Measurements from ENCODE around the gene FOXO1.
A peak's percentile ranks its signal among the peaks of the same experiment; 100 is the strongest.
"Not testable (repeated sequence)": the region's sequence is repeated elsewhere in the genome, so short reads cannot be mapped to it uniquely, and the experiment has no call there.

Gene FOXO1

DNA sequence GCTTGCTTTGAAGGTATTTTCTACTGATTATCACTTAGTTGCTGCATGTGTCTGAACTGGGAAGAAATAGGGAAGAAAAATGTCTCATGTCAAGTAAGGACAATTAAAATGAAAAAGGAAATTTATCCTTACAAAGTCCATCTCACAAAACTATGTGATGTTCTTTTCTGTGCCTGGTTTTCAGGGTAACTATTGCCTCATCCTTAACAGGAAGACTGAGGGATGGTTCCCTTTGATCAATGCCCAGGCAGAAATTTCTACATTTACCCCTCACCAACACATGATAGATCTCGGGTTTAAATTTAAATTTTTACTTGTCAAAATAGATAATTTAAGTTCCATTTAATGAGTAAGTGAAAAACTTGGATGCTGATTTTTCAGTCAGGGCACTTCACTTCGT, 3.9 kb upstream of the FOXO1 start:
- peaks cover 0 to 10% (median 8%) of the 10 kb centered on the region in 11 experiments; a peak in 11 of 22 replicates for H4K20me1 ChIP-seq
- H3K4me1 ChIP-seq: peaks cover 8 to 33% (median 24%) of the 10 kb centered on the region in 10 experiments; a peak in 19 of 20 replicates
- TF ChIP-seq Cebpa-rat (IDR thresholded peaks at IDR 0.05): peak in 2 of 11 experiments; percentile 33 to 43; a peak in 2 of 22 replicates
- H3K4me2 ChIP-seq: peak overlapping the region in 10 of 11 experiments; percentile 9 to 55 (median 46); a peak in 14 of 22 replicates
- no peak overlapping the region for H3K9ac ChIP-seq
- no peaks in the 10 kb centered on the region for H3K27me3 ChIP-seq
- H3K4me3 ChIP-seq: no peak overlapping the region
- no peaks in the 10 kb centered on the region for H3K9me3 ChIP-seq (replicated peaks in 1 of 11)
- H3K36me3 ChIP-seq: no peaks in the 10 kb centered on the region
- H3K27ac ChIP-seq: no peak overlapping the region

DNA sequence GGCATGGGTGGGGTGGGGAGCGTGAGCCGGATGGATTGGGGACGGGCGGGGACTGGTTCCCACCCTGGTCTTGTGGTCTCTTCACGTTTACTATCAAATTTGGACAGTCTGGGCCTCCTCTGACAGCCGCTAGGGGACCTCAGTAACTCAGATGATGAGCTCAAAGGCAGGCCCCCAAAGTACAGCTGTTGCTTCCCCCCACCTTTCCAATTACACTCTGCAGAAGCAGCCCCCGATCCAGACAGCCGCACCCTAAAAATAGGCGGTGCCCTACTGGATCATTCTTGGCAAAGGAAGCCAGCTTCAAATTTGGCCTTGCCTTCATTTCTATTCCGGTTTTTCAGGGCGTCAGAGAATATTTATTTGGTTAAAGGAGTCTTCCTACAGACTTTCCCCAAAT, 1.9 kb upstream of the FOXO1 start:
- H3K9ac ChIP-seq: no peak overlapping the region; a peak in 1 of 22 replicates
- H3K4me2 ChIP-seq: peak overlapping the region; percentile 83 to 98 (median 92); a peak in 20 of 22 replicates
- H3K4me1 ChIP-seq: peaks cover 13 to 35% (median 28%) of the 10 kb centered on the region in 10 experiments
- no peak for TF ChIP-seq Cebpa-rat (IDR thresholded peaks at IDR 0.05)
- peak overlapping the region in 1 of 10 experiments; percentile 93; a peak in 1 of 20 replicates for H3K4me3 ChIP-seq
- no peak overlapping the region for H3K27ac ChIP-seq
- no peaks in the 10 kb centered on the region for H3K36me3 ChIP-seq
- H3K9me3 ChIP-seq (replicated peaks in 1 of 11): no peaks in the 10 kb centered on the region
- H3K27me3 ChIP-seq: no peaks in the 10 kb centered on the region
- peaks cover 0 to 30% (median 10%) of the 10 kb centered on the region in 11 experiments; a peak in 11 of 22 replicates for H4K20me1 ChIP-seq

DNA sequence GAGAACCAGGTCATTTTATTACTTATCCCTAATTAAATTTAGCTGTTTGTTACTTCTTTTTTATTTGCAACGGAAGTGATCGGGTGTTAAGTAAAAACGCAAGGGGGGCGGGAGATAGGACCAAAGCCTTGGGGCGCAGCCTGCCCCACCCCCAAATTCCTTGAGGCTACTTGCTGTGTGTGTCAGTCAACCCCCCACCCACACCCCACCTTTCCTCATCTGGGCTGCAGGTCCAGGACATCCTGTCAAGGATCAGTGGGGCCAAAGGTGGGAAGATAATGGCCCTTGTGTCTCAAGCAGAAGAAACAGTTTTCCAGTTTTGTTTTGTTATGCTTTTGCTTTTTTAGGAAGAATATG, 1.2 kb upstream of the FOXO1 start:
- H3K27me3 ChIP-seq: no peaks in the 10 kb centered on the region
- peak overlapping the region; percentile 83 to 98 (median 92) for H3K4me2 ChIP-seq
- peaks cover 20 to 43% (median 34%) of the 10 kb centered on the region in 10 experiments for H3K4me1 ChIP-seq
- H3K36me3 ChIP-seq: no peaks in the 10 kb centered on the region
- H3K27ac ChIP-seq: peak overlapping the region in 10 of 11 experiments; percentile 67 to 95 (median 91); a peak in 21 of 22 replicates
- no peak for TF ChIP-seq Cebpa-rat (IDR thresholded peaks at IDR 0.05)
- H3K9me3 ChIP-seq (replicated peaks in 1 of 11): no peaks in the 10 kb centered on the region
- peak overlapping the region; percentile 86 to 98 (median 96) for H3K9ac ChIP-seq
- H4K20me1 ChIP-seq: peaks cover 0 to 37% (median 10%) of the 10 kb centered on the region in 11 experiments; a peak in 12 of 22 replicates
- H3K4me3 ChIP-seq: peak overlapping the region; percentile 77 to 98 (median 94)

DNA sequence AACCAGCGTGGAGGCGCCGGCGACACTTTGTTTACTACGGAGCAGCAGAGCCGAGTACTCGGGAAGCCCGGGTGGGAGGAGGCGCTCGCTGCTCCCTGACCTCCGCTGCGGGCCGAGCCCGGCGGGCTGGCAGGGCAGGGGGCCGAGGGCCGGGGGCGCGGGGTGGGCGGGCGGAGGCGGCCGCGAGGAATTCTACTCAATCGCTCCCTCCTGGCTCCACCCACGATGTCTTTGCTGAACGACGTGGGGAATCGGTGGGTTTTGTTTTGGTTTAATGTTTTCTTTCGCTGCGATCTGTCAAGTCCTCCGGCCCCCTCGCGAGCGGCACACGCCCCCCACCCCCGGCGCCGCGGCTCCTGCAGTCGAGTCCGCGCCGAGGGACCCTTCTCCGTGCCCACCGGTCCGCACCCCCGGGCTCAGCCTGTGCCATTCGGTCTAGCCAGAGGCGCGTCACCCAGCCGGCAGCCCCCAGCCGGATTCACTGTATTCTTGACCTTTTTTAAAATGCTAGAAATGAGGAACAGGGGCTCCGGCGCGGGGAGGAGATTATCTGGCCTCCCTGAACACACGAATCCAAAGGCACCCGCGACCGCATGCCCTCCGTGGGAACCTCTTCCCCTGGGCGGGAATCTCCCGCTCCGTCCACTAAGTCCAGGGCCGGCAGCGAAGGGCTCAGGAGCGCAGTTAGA, 636 bp upstream of the FOXO1 start:
- Histone ChIP-seq H3K4me2 (peak overlapping the region; percentile 83 to 98 (median 92)), H4K20me1 (peaks cover 0 to 43% (median 10%) of the 10 kb centered on the region in 11 experiments; a peak in 12 of 22 replicates), H3K9me3 (replicated peaks in 1 of 11) (no peaks in the 10 kb centered on the region), H3K9ac (peak overlapping the region; percentile 86 to 98 (median 96)), H3K36me3 (no peaks in the 10 kb centered on the region), H3K27me3 (no peaks in the 10 kb centered on the region), H3K4me1 (peaks cover 25 to 48% (median 40%) of the 10 kb centered on the region in 10 experiments), H3K4me3 (peak overlapping the region; percentile 77 to 98 (median 94)), H3K27ac (peak overlapping the region; percentile 67 to 95 (median 89))
- TF ChIP-seq Cebpa-rat (IDR thresholded peaks at IDR 0.05): no peak

DNA sequence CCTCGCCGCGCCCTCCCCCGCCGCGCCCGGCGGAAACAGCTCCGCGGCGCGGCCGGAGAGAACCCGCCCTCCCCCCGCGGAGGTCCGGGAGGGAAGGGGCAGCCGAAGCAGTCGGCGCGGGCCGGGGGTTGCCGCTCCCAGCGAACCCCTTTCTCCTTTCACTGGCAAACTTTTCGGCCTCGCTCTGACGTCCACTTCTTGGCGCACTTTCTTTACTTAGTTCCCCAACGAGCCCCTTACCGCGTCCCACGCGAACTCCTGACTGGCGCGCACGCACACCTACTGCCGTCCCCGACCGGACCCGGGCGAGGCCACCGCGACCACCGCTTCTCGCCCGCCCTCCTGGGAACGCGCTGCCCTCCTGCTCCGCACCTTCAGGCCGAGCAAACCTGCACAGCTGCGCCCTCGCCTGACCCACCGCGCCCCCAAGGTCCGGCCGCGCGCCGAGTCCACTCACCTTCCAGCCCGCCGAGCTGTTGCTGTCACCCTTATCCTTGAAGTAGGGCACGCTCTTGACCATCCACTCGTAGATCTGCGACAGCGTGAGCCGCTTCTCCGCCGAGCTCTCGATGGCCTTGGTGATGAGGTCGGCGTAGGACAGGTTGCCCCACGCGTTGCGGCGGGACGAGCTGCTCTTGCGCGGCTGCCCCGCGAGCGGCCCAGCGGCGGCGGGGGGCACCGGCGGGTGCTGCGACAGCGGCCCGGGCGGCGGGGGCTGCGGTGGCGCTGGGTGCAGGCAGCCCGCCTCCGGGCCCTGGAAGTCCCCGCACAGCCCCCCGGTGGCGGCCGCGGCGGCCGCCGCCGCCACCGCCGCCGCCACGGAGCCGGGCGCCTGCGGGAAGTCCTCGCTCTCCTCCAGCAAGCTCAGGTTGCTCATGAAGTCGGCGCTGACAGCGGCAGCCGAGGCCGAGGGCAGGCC, 1.1 kb downstream of the FOXO1 start:
- Histone ChIP-seq H3K9ac (peak overlapping the region; percentile 86 to 98 (median 96)), H4K20me1 (peaks cover 0 to 58% (median 10%) of the 10 kb centered on the region in 11 experiments; a peak in 12 of 22 replicates), H3K4me1 (peaks cover 36 to 61% (median 51%) of the 10 kb centered on the region in 10 experiments), H3K27me3 (no peaks in the 10 kb centered on the region), H3K4me2 (peak overlapping the region; percentile 77 to 97 (median 84)), H3K27ac (peak overlapping the region; percentile 85 to 95 (median 93)), H3K36me3 (peaks cover 0 to 10% (median 0%) of the 10 kb centered on the region in 11 experiments; a peak in 3 of 22 replicates), H3K4me3 (peak overlapping the region; percentile 77 to 98 (median 94)), H3K9me3 (replicated peaks in 1 of 11) (peaks cover 0 to 5% (median 0%) of the 10 kb centered on the region in 11 experiments; a peak in 1 of 22 replicates)
- TF ChIP-seq Cebpa-rat (IDR thresholded peaks at IDR 0.05): no peak

DNA sequence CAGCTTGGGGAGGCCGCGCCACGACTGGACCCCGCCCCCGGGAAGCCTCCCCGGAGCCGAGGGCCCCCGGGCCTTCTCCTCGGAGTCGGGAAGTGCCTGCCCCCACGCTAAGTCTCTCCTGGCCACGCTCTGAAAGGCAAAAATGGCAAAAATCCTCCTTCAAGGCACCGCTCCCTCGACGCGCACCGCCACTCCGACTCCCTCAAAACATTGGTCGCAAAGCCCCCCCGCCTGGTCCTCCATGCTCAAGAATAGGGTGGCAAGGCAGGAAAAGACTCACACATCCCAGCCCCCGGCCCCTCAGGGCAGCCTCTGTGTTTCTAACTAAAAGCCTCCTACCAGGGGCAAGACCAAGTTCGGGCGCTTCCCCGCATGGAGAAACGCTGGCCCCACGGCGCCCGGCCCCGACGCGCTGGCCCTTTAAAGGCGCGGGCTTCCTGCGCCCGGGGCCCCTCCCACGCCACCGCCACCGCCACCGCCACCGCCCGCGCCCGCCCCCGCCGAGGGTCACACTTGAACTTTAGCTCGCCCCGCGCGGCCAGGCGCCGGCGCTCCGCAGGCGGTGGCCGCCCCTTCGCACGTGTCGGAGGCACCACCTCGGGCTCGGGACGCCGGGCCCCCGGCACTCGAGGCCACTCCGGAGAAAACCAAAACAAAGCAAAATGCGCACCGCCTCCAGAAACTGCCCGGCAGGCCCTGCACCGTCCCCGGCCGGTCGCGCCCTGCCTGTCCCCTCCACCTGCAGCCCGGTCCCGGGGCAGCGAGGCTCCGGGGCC, 1.9 kb downstream of the FOXO1 start:
- H3K9me3 ChIP-seq (replicated peaks in 1 of 11): peaks cover 0 to 12% (median 0%) of the 10 kb centered on the region in 11 experiments; a peak in 3 of 22 replicates
- peak overlapping the region; percentile 86 to 98 (median 96) for H3K9ac ChIP-seq
- peak overlapping the region; percentile 77 to 97 (median 84) for H3K4me2 ChIP-seq
- peak overlapping the region; percentile 85 to 95 (median 93) for H3K27ac ChIP-seq
- H3K36me3 ChIP-seq: peaks cover 0 to 10% (median 0%) of the 10 kb centered on the region in 11 experiments; a peak in 4 of 22 replicates
- no peaks in the 10 kb centered on the region for H3K27me3 ChIP-seq
- H3K4me3 ChIP-seq: peak overlapping the region; percentile 77 to 98 (median 94)
- no peak for TF ChIP-seq Cebpa-rat (IDR thresholded peaks at IDR 0.05)
- H3K4me1 ChIP-seq: peaks cover 39 to 62% (median 52%) of the 10 kb centered on the region in 10 experiments
- H4K20me1 ChIP-seq: peaks cover 0 to 66% (median 13%) of the 10 kb centered on the region in 11 experiments; a peak in 13 of 22 replicates

DNA sequence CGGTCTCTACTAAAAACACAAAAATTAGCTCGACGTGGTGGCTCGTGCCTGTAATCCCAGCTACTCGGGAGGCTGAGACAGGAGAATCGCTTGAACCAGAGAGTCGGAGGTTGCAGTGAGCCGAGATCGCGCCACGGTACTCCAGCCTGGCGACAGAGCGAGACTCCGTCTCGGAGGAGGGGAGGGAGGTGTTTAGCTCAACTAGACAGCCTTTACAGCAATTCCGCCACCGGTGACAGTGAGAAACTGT, 2.4 kb downstream of the FOXO1 start:
- H4K20me1 ChIP-seq: peaks cover 0 to 66% (median 13%) of the 10 kb centered on the region in 11 experiments; a peak in 13 of 22 replicates
- peak overlapping the region; percentile 77 to 98 (median 94) for H3K4me3 ChIP-seq
- peaks cover 0 to 11% (median 0%) of the 10 kb centered on the region in 11 experiments; a peak in 4 of 22 replicates for H3K36me3 ChIP-seq
- H3K4me1 ChIP-seq: peaks cover 39 to 59% (median 53%) of the 10 kb centered on the region in 10 experiments
- peak overlapping the region; percentile 77 to 97 (median 84) for H3K4me2 ChIP-seq
- not testable (repeated sequence) for H3K27me3 ChIP-seq
- H3K9ac ChIP-seq: peak overlapping the region; percentile 86 to 98 (median 96)
- H3K9me3 ChIP-seq (replicated peaks in 1 of 11): peaks cover 0 to 16% (median under 1%) of the 10 kb centered on the region in 11 experiments; a peak in 5 of 22 replicates
- H3K27ac ChIP-seq: peak overlapping the region; percentile 85 to 95 (median 93)

DNA sequence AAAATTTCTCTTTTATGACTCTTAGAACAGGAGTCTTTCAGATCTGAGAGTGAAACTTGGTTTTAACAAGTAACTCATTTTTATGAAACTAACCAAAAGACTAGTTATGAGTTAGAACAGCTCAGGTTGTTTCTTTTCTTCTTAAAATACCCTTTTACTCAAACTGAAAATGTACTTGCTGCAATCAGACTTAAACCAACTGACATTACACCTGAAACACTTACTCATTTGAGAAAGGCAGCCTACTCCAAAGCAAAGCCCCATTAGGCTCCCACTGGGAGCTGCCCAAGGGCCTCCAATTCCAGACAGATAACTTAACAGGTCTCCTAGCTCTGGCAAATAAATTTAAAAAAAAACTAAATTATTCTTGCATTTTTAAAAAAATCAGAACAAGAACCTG, 3.6 kb downstream of the FOXO1 start:
- Histone ChIP-seq H3K4me3 (peak overlapping the region; percentile 77 to 98 (median 94); a peak in 17 of 20 replicates), H3K27me3 (no peaks in the 10 kb centered on the region), H4K20me1 (peaks cover 0 to 66% (median 13%) of the 10 kb centered on the region in 11 experiments; a peak in 13 of 22 replicates), H3K4me1 (peaks cover 35 to 49% (median 45%) of the 10 kb centered on the region in 10 experiments), H3K36me3 (peaks cover 0 to 20% (median 7%) of the 10 kb centered on the region in 11 experiments; a peak in 6 of 22 replicates), H3K9me3 (replicated peaks in 1 of 11) (peaks cover 0 to 26% (median 12%) of the 10 kb centered on the region in 11 experiments; a peak in 11 of 22 replicates), H3K9ac (peak overlapping the region; percentile 59 to 98 (median 96)), H3K27ac (peak overlapping the region; percentile 22 to 95 (median 93); a peak in 20 of 22 replicates), H3K4me2 (peak overlapping the region; percentile 77 to 97 (median 84))
- TF ChIP-seq Cebpa-rat (IDR thresholded peaks at IDR 0.05): no peak
